ENCODE data around the gene METTL16. TPM values are rescaled to one million over a fixed set of nuclear protein-coding genes. Genes with fewer than 3 reads are reported as not detected.

Gene METTL16
- total and polyA plus RNA-seq, 4 donors, result 4.1 to 8.9 (median 6.6) TPM

DNA sequence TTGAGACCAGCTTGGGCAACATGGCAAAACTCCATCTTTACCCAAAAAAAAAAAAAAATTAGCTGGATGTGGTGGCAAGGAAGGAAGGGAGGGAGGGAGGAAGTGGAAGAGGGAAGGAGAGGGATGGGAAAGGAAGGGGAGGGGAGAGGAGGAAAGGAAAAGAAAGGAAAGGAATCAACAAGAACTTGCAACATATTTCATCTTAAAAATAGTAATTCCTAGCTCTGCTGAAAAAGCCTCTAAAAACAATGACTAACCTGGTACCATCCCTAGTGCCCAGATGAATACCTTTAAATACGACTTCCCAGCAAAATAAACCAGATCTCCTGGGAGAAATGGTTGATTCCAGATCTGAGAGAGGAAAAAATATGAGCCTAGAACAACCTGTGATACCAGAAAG, 83.8 kb downstream of the METTL16 start:
- WGBS, result 92% methylated on average over 1 of the region's 1 CpG
- H3K4me3 ChIP-seq (ENCODE audit: low read depth in 1 of 3, low read length in 3 of 3), result no peak overlapping the region
- peaks cover 0 to 4% (median 1%) of the 10 kb centered on the region in 4 donors for H3K36me3 ChIP-seq (ENCODE audit: control insufficient read depth in 4 of 4, insufficient read depth in 3 of 4, low read depth in 1 of 4, low read length in 3 of 4)
- no peaks in the 10 kb centered on the region for H3K9me3 ChIP-seq (ENCODE audit: control insufficient read depth in 4 of 4, low read length in 3 of 4)
- TF ChIP-seq GABPA (IDR thresholded peaks at IDR 0.05 in 1 of 2, conservative IDR thresholded peaks at IDR 0.05 in 1 of 2), result no peak
- TF ChIP-seq, protein P1, sequence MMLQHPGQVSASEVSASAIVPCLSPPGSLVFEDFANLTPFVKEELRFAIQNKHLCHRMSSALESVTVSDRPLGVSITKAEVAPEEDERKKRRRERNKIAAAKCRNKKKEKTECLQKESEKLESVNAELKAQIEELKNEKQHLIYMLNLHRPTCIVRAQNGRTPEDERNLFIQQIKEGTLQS (IDR thresholded peaks at IDR 0.05), result no peak
- no peak for TF ChIP-seq CTCF (IDR thresholded peaks at IDR 0.05; ENCODE audit: low read depth, low read length, missing input control)
- TF ChIP-seq EGR1 (IDR thresholded peaks at IDR 0.05; ENCODE audit: low read depth in 2 of 2), result no peak
- TF ChIP-seq HNF4A (conservative IDR thresholded peaks at IDR 0.05), result no peak
- TF ChIP-seq, protein P2, sequence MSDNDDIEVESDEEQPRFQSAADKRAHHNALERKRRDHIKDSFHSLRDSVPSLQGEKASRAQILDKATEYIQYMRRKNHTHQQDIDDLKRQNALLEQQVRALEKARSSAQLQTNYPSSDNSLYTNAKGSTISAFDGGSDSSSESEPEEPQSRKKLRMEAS (IDR thresholded peaks at IDR 0.05), result no peak
- no peak for TF ChIP-seq HNF4G (IDR thresholded peaks at IDR 0.05)
- no peak for TF ChIP-seq YY1 (IDR thresholded peaks at IDR 0.05)
- TF ChIP-seq RAD21 (IDR thresholded peaks at IDR 0.05), result no peak
- no peak for TF ChIP-seq FOXA2 (IDR thresholded peaks at IDR 0.05)
- no peak for TF ChIP-seq JUND (IDR thresholded peaks at IDR 0.05)
- TF ChIP-seq REST (IDR thresholded peaks at IDR 0.05), result no peak
- DNase-seq (ENCODE audit: low spot score), result no peak
- H3K27ac ChIP-seq (ENCODE audit: low read depth in 1 of 2, low read length in 2 of 2), result no peak overlapping the region
- no peaks in the 10 kb centered on the region for H3K4me1 ChIP-seq (ENCODE audit: control insufficient read depth in 4 of 4, insufficient read depth in 4 of 4, low read length in 3 of 4)
- H3K27me3 ChIP-seq (ENCODE audit: control insufficient read depth in 4 of 4, insufficient read depth in 4 of 4, low read length in 3 of 4), result no peaks in the 10 kb centered on the region
- H3K9ac ChIP-seq (ENCODE audit: low read depth in 1 of 2, low read length in 2 of 2), result no peak overlapping the region

DNA sequence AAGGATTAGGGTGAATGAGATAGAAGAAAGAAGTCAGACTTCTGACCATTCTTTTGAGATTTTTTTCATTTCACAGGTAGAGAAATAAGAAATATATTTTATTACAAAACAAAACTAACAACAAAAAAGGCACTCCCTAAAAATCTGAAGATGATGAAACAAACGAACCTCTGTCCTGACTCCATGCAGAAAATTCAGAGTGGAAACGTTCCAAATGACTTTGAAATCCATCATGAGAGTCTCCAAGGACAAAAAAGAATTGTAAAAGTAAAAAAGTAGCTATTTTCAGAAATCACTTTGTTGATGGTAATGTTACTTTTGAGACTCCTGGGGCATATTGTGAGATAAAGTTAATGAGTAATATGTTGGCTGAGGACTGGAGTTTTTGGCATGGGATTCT, 84.5 kb downstream of the METTL16 start:
- Histone ChIP-seq H3K9me3 (ENCODE audit: control insufficient read depth in 4 of 4, low read length in 3 of 4) (no peaks in the 10 kb centered on the region), H3K4me1 (ENCODE audit: control insufficient read depth in 4 of 4, insufficient read depth in 4 of 4, low read length in 3 of 4) (no peaks in the 10 kb centered on the region), H3K27me3 (ENCODE audit: control insufficient read depth in 4 of 4, insufficient read depth in 4 of 4, low read length in 3 of 4) (no peaks in the 10 kb centered on the region), H3K4me3 (ENCODE audit: low read depth in 1 of 3, low read length in 3 of 3) (no peak overlapping the region), H3K9ac (ENCODE audit: low read depth in 1 of 2, low read length in 2 of 2) (no peak overlapping the region), H3K27ac (ENCODE audit: low read depth in 1 of 2, low read length in 2 of 2) (no peak overlapping the region), H3K36me3 (ENCODE audit: control insufficient read depth in 4 of 4, insufficient read depth in 3 of 4, low read depth in 1 of 4, low read length in 3 of 4) (peaks cover 0 to 2% (median 0%) of the 10 kb centered on the region in 4 donors)
- no peak for TF ChIP-seq EGR1 (IDR thresholded peaks at IDR 0.05; ENCODE audit: low read depth in 2 of 2)
- TF ChIP-seq TAF1 (conservative IDR thresholded peaks at IDR 0.05), result no peak
- no peak for TF ChIP-seq SP1 (IDR thresholded peaks at IDR 0.05)
- no peak for TF ChIP-seq FOXA1 (IDR thresholded peaks at IDR 0.05)
- TF ChIP-seq GABPA (IDR thresholded peaks at IDR 0.05 in 1 of 2, conservative IDR thresholded peaks at IDR 0.05 in 1 of 2), result no peak
- TF ChIP-seq, protein P3, sequence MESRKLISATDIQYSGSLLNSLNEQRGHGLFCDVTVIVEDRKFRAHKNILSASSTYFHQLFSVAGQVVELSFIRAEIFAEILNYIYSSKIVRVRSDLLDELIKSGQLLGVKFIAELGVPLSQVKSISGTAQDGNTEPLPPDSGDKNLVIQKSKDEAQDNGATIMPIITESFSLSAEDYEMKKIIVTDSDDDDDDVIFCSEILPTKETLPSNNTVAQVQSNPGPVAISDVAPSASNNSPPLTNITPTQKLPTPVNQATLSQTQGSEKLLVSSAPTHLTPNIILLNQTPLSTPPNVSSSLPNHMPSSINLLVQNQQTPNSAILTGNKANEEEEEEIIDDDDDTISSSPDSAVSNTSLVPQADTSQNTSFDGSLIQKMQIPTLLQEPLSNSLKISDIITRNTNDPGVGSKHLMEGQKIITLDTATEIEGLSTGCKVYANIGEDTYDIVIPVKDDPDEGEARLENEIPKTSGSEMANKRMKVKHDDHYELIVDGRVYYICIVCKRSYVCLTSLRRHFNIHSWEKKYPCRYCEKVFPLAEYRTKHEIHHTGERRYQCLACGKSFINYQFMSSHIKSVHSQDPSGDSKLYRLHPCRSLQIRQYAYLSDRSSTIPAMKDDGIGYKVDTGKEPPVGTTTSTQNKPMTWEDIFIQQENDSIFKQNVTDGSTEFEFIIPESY (IDR thresholded peaks at IDR 0.05), result no peak
- TF ChIP-seq FOXA2 (IDR thresholded peaks at IDR 0.05), result no peak
- no peak for TF ChIP-seq CTCF (IDR thresholded peaks at IDR 0.05; ENCODE audit: low read depth, low read length, missing input control)
- no peak for TF ChIP-seq HNF4G (IDR thresholded peaks at IDR 0.05)
- no peak for TF ChIP-seq JUND (IDR thresholded peaks at IDR 0.05)
- no peak for TF ChIP-seq YY1 (IDR thresholded peaks at IDR 0.05)
- TF ChIP-seq HNF4A (conservative IDR thresholded peaks at IDR 0.05), result no peak
- TF ChIP-seq, protein P2 (IDR thresholded peaks at IDR 0.05), result no peak
- no peak for TF ChIP-seq NR2F2 (IDR thresholded peaks at IDR 0.05)
- TF ChIP-seq, protein P1 (IDR thresholded peaks at IDR 0.05), result no peak
- WGBS, result 81% methylated on average over 2 of the region's 2 CpGs
- DNase-seq (ENCODE audit: low spot score), result no peak
